ENCODE measurements around the gene TRAPPC2B.

Gene TRAPPC2B

DNA sequence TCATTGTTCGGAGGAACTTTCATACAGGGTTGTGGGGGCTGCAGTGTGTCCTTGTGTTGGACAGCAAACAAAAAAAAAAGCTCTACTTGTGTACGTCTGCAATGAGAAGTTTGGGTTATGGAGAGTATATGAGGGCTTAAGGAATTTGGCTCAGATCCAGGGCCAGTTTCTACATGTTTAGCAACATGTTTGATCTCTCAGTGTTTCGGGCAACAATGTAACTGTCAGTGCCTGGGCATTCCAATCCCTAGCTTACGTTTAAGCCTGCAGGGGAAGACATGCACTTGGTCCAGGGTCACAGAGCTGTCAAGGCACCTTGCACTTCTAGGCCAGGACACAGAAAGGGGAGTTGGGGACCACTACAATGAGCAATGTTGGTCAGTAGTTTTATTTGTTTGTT is 29.2 kb upstream of the TRAPPC2B start:
- Histone ChIP-seq H3K79me2 (ENCODE audit: control insufficient read depth, low read length) (no peaks in the 10 kb centered on the region), H3F3A (ENCODE audit: control insufficient read depth, insufficient read depth) (no peaks in the 10 kb centered on the region), H3K36me3 (ENCODE audit: control insufficient read depth, low read length) (no peaks in the 10 kb centered on the region), H3K27ac (ENCODE audit: low read depth, low read length) (no peak overlapping the region), H3K4me1 (ENCODE audit: control insufficient read depth, low read length) (no peaks in the 10 kb centered on the region), H3K4me2 (ENCODE audit: low read length) (no peak overlapping the region), H3K9me2 (replicated peaks; ENCODE audit: control insufficient read depth, low read length) (no peaks in the 10 kb centered on the region), H3K4me3 (ENCODE audit: low read length) (no peak overlapping the region), H3K27me3 (ENCODE audit: control insufficient read depth, low read length) (no peaks in the 10 kb centered on the region), H3K9me3 (ENCODE audit: control insufficient read depth, insufficient read depth, low read length) (peaks cover 12% of the 10 kb centered on the region; the same call in 1 of the 2 replicates), H4K20me1 (ENCODE audit: control insufficient read depth, insufficient read depth, low read depth, low read length) (no peaks in the 10 kb centered on the region)
- TF ChIP-seq, protein P1, sequence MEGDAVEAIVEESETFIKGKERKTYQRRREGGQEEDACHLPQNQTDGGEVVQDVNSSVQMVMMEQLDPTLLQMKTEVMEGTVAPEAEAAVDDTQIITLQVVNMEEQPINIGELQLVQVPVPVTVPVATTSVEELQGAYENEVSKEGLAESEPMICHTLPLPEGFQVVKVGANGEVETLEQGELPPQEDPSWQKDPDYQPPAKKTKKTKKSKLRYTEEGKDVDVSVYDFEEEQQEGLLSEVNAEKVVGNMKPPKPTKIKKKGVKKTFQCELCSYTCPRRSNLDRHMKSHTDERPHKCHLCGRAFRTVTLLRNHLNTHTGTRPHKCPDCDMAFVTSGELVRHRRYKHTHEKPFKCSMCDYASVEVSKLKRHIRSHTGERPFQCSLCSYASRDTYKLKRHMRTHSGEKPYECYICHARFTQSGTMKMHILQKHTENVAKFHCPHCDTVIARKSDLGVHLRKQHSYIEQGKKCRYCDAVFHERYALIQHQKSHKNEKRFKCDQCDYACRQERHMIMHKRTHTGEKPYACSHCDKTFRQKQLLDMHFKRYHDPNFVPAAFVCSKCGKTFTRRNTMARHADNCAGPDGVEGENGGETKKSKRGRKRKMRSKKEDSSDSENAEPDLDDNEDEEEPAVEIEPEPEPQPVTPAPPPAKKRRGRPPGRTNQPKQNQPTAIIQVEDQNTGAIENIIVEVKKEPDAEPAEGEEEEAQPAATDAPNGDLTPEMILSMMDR (IDR thresholded peaks at IDR 0.05; ENCODE audit: low read depth, low read length, poor library complexity, severe bottlenecking), result no peak
- TF ChIP-seq EZH2phosphoT487 (IDR thresholded peaks at IDR 0.05; ENCODE audit: borderline replicate concordance, low read length), result no peak

DNA sequence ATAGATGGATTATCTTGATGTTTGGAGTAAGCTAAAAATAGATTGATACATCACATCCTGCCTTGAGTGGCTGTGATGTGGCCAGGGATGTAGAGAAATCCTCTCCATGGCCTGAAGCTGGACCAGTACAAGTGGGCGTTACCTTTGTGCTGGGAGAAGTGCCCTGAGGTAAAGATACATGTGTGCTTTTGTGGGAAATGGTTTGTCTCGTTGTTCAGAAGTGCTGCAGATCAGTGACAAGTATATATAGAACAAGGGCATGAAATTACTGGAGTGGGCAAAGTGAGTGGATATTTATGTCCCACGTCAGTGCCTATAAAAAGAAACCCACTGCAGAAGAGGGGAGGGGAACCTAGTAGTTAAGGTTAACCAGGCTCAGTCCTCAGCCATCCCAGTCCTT is 24.5 kb upstream of the TRAPPC2B start:
- Histone ChIP-seq H4K20me1 (ENCODE audit: control insufficient read depth, insufficient read depth, low read depth, low read length) (no peaks in the 10 kb centered on the region), H3K36me3 (ENCODE audit: control insufficient read depth, low read length) (no peaks in the 10 kb centered on the region), H3K9me3 (ENCODE audit: control insufficient read depth, insufficient read depth, low read length) (peaks cover 10% of the 10 kb centered on the region; the same call in 1 of the 2 replicates), H3K27ac (ENCODE audit: low read depth, low read length) (no peak overlapping the region), H3K4me1 (ENCODE audit: control insufficient read depth, low read length) (no peaks in the 10 kb centered on the region), H3K9me2 (replicated peaks; ENCODE audit: control insufficient read depth, low read length) (no peaks in the 10 kb centered on the region), H3K4me2 (ENCODE audit: low read length) (no peak overlapping the region), H3K27me3 (ENCODE audit: control insufficient read depth, low read length) (no peaks in the 10 kb centered on the region), H3K4me3 (ENCODE audit: low read length) (no peak overlapping the region), H3F3A (ENCODE audit: control insufficient read depth, insufficient read depth) (no peaks in the 10 kb centered on the region), H3K79me2 (ENCODE audit: control insufficient read depth, low read length) (no peaks in the 10 kb centered on the region)
- TF ChIP-seq, protein P1 (IDR thresholded peaks at IDR 0.05; ENCODE audit: low read depth, low read length, poor library complexity, severe bottlenecking), result no peak
- no peak for TF ChIP-seq EZH2phosphoT487 (IDR thresholded peaks at IDR 0.05; ENCODE audit: borderline replicate concordance, low read length)

DNA sequence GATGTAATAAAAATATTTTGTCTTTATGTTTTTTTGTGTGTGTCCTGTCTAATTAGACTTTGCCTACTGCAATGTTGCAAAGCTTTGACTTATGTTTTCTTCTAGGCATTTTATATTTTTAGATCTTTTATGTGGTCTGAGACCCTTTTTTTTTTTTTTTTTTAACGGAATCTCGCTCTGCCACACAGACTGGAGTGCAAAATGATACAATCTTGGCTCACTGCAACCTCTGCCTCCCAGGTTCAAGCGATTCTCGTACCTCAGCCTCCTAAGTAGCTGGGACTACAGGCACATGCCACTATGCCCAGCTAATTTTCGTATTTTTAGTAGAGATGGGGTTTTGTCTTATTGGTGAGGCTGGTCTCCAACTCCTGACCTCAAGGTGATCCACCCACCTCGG is 20.8 kb upstream of the TRAPPC2B start:
- Histone ChIP-seq H3K4me2 (ENCODE audit: low read length) (no peak overlapping the region), H3K4me3 (ENCODE audit: low read length) (no peak overlapping the region), H3K27ac (ENCODE audit: low read depth, low read length) (no peak overlapping the region), H3F3A (ENCODE audit: control insufficient read depth, insufficient read depth) (no peaks in the 10 kb centered on the region), H3K4me1 (ENCODE audit: control insufficient read depth, low read length) (no peaks in the 10 kb centered on the region), H3K9me2 (replicated peaks; ENCODE audit: control insufficient read depth, low read length) (no peaks in the 10 kb centered on the region), H3K27me3 (ENCODE audit: control insufficient read depth, low read length) (no peaks in the 10 kb centered on the region), H3K9me3 (ENCODE audit: control insufficient read depth, insufficient read depth, low read length) (peaks cover 4% of the 10 kb centered on the region; the same call in 1 of the 2 replicates), H4K20me1 (ENCODE audit: control insufficient read depth, insufficient read depth, low read depth, low read length) (no peaks in the 10 kb centered on the region), H3K79me2 (ENCODE audit: control insufficient read depth, low read length) (no peaks in the 10 kb centered on the region), H3K36me3 (ENCODE audit: control insufficient read depth, low read length) (no peaks in the 10 kb centered on the region)
- TF ChIP-seq EZH2phosphoT487 (IDR thresholded peaks at IDR 0.05; ENCODE audit: borderline replicate concordance, low read length), result no peak
- TF ChIP-seq, protein P1 (IDR thresholded peaks at IDR 0.05; ENCODE audit: low read depth, low read length, poor library complexity, severe bottlenecking), result no peak

Measured in DOHH2 (cell line).